Stimulated activated CD4-positive, alpha-beta T cell treated with anti-CD3 and anti-CD28 coated beads, Interleukin-12 subunit alpha, Interleukin-12 subunit beta, amount 100 ng/mL, for 48 hours (primary cell): Measurements from ENCODE around the gene ZNRF3.
"Not testable (repeated sequence)": the region's sequence is repeated elsewhere in the genome, so short reads cannot be mapped to it uniquely, and the experiment has no call there.

ENCODE experiments used
- DNase-seq, 3 donors: peaks; one replicate each; pipeline ENCODE4 v3.0.0-alpha.2; 2020; ENCODE audit warnings: low read depth in 2 of 3, low spot score in 1 of 3

ZNRF3 gene

GRCh38 chr22:29003975-29004646 lies 120.7 kb downstream of the ZNRF3 start:
- no peak for DNase-seq

GRCh38 chr22:29004647-29005371 lies 121.4 kb downstream of the ZNRF3 start:
- DNase-seq: no peak

- not testable (repeated sequence) for DNase-seq
Measured at GRCh38 chr22:29005754-29006153, 122.4 kb downstream of the ZNRF3 start.

GRCh38 chr22:29006346-29006745 lies 123.0 kb downstream of the ZNRF3 start:
- DNase-seq: no peak

- no peak for DNase-seq
Measured at GRCh38 chr22:29009148-29009547, 125.8 kb downstream of the ZNRF3 start.

GRCh38 chr22:29011240-29012100 lies 128.1 kb downstream of the ZNRF3 start:
- no peak for DNase-seq

- DNase-seq: no peak
Measured at GRCh38 chr22:29012101-29012433, 128.7 kb downstream of the ZNRF3 start.

- no peak for DNase-seq
Measured at GRCh38 chr22:29012952-29013351, 129.6 kb downstream of the ZNRF3 start.

- DNase-seq: no peak
Measured at GRCh38 chr22:29014293-29014692, 130.9 kb downstream of the ZNRF3 start.

- DNase-seq: no peak
Measured at GRCh38 chr22:29014773-29015172, 131.4 kb downstream of the ZNRF3 start.

- no peak for DNase-seq
Measured at GRCh38 chr22:29016067-29016938, 132.9 kb downstream of the ZNRF3 start.

GRCh38 chr22:29018293-29019189 lies 135.2 kb downstream of the ZNRF3 start:
- no peak for DNase-seq

GRCh38 chr22:29022101-29022817 lies 138.9 kb downstream of the ZNRF3 start:
- DNase-seq: no peak

- DNase-seq: no peak
Measured at GRCh38 chr22:29023172-29023796, 139.9 kb downstream of the ZNRF3 start.

- no peak for DNase-seq
Measured at GRCh38 chr22:29026579-29026978, 143.2 kb downstream of the ZNRF3 start.

- no peak for DNase-seq
Measured at GRCh38 chr22:29028468-29028867, 145.1 kb downstream of the ZNRF3 start.

- DNase-seq: no peak
Measured at GRCh38 chr22:29029202-29030000, 146.0 kb downstream of the ZNRF3 start.

- DNase-seq: no peak
Measured at GRCh38 chr22:29030016-29030617, 146.7 kb downstream of the ZNRF3 start.
